ENCODE data around the gene FRMD3.

FRMD3 gene

DNA sequence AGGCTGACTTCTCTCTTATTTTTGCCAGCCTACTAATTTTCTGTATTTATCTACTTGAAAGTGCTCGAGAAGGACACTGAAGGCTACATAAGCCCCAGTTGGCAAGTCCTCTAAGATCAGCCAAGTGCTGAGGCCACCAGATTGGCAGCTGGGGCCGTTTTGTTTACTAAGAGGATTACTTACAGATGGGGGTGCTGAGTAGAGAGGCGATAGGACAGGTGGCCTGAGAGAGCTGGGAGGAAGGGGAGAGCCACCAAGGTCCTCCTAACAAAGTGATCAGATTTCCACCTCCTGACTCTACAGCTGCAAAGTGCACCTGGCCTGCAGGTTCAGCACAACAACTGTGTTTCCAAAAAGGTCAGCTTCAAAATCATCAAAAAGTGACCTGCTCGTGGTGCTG is 32.9 kb downstream of the FRMD3 start:
- Histone ChIP-seq H3K27ac (ENCODE audit: insufficient read depth, low read length, poor library complexity, severe bottlenecking) (no peak overlapping the region), H3K4me3 (ENCODE audit: insufficient read depth, low read depth, low read length, poor library complexity, severe bottlenecking) (no peak overlapping the region), H3K27me3 (replicated peaks; ENCODE audit: control insufficient read depth, insufficient read depth, low read length, poor library complexity, severe bottlenecking) (no peaks in the 10 kb centered on the region), H3K9me3 (ENCODE audit: control insufficient read depth, low read length) (no peaks in the 10 kb centered on the region), H3K4me1 (ENCODE audit: control insufficient read depth, insufficient read depth, low read length, poor library complexity, severe bottlenecking) (no peaks in the 10 kb centered on the region), H3K36me3 (ENCODE audit: control insufficient read depth, insufficient read depth, low read length) (no peaks in the 10 kb centered on the region)
- no peak for DNase-seq

DNA sequence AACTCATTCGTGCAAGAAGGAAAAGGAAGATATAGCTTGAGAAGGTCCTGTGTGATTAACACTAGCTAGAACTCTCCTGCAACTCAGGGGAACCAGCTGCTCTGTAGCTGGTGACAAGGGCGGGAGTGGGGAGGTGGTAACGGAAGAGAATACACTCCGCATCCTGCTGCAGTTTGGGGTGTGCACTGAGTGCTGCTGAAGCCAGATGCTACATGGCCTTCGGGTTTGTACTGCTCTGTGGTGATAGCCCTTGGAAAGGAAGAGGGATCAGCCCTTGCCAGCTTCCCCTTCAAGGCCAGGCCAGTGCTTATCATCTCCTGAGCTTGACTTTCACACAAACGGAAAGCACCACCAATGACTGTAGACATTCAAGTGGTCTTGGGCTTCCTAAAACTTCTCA is 34.3 kb downstream of the FRMD3 start:
- H3K27ac ChIP-seq (ENCODE audit: insufficient read depth, low read length, poor library complexity, severe bottlenecking): no peak overlapping the region
- no peak for DNase-seq
- H3K9me3 ChIP-seq (ENCODE audit: control insufficient read depth, low read length): no peaks in the 10 kb centered on the region
- no peaks in the 10 kb centered on the region for H3K27me3 ChIP-seq (replicated peaks; ENCODE audit: control insufficient read depth, insufficient read depth, low read length, poor library complexity, severe bottlenecking)
- no peak overlapping the region for H3K4me3 ChIP-seq (ENCODE audit: insufficient read depth, low read depth, low read length, poor library complexity, severe bottlenecking)
- no peaks in the 10 kb centered on the region for H3K4me1 ChIP-seq (ENCODE audit: control insufficient read depth, insufficient read depth, low read length, poor library complexity, severe bottlenecking)
- H3K36me3 ChIP-seq (ENCODE audit: control insufficient read depth, insufficient read depth, low read length): no peaks in the 10 kb centered on the region

DNA sequence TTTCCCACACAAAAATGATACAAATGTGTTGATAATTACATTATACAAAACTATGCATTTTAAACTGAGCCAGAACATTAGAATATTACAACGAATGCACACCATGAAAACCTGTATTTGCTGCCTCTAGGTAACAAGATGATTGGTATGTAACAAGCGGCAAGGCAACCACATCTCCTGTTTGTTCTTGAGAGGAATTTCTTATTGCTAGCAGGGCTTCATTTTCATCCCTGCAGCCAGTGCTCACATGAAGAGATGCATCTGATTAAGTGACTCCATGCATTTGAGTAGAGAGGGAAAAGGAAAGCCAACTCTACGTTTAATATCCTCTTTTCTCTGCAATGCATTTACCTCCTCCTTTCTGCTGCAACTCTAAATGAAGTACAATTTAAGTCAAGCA is 36.6 kb downstream of the FRMD3 start:
- no peaks in the 10 kb centered on the region for H3K4me1 ChIP-seq (ENCODE audit: control insufficient read depth, insufficient read depth, low read length, poor library complexity, severe bottlenecking)
- no peaks in the 10 kb centered on the region for H3K36me3 ChIP-seq (ENCODE audit: control insufficient read depth, insufficient read depth, low read length)
- H3K4me3 ChIP-seq (ENCODE audit: insufficient read depth, low read depth, low read length, poor library complexity, severe bottlenecking): no peak overlapping the region
- H3K27me3 ChIP-seq (replicated peaks; ENCODE audit: control insufficient read depth, insufficient read depth, low read length, poor library complexity, severe bottlenecking): no peaks in the 10 kb centered on the region
- no peaks in the 10 kb centered on the region for H3K9me3 ChIP-seq (ENCODE audit: control insufficient read depth, low read length)
- H3K27ac ChIP-seq (ENCODE audit: insufficient read depth, low read length, poor library complexity, severe bottlenecking): no peak overlapping the region
- DNase-seq: no peak

DNA sequence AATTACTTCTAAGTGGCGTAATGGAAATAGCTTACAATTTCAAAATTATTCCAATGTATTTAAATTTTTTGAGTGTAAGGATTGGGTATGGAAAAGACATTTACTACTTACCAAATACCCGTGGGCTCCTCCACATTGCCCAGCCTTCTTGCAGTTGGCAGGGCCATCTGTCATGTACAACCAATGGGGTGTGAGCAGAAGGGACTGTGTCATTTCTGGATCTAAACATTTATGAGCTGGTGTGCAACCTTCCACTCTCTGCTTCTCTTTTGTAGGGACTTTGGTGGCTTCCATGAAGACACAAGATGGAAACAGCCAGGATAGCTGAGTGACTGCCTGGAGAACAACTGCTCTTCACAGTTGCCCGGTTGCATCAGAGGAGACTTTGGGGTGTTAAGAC is 40.8 kb downstream of the FRMD3 start:
- no peaks in the 10 kb centered on the region for H3K27me3 ChIP-seq (replicated peaks; ENCODE audit: control insufficient read depth, insufficient read depth, low read length, poor library complexity, severe bottlenecking)
- no peaks in the 10 kb centered on the region for H3K36me3 ChIP-seq (ENCODE audit: control insufficient read depth, insufficient read depth, low read length)
- no peak overlapping the region for H3K27ac ChIP-seq (ENCODE audit: insufficient read depth, low read length, poor library complexity, severe bottlenecking)
- no peak overlapping the region for H3K4me3 ChIP-seq (ENCODE audit: insufficient read depth, low read depth, low read length, poor library complexity, severe bottlenecking)
- no peak for DNase-seq
- no peaks in the 10 kb centered on the region for H3K9me3 ChIP-seq (ENCODE audit: control insufficient read depth, low read length)
- no peaks in the 10 kb centered on the region for H3K4me1 ChIP-seq (ENCODE audit: control insufficient read depth, insufficient read depth, low read length, poor library complexity, severe bottlenecking)

DNA sequence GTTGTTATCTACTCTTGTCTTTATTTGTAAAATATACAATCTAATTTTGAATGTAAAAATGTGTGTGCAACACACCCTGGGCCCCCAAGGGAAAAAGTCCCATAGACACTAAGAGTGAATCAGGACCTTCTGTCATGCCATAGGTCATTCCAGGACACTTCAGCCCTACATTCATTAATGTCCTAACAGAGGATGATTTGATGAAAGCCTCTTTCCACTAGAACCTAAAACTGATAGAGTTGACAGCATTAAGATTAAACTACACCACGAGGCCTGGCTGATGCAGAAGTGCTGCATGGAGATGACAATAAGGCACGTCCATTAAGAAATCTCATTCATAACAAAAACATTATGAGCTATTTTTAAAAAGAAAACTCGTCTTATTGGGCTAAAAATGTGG is 46.2 kb downstream of the FRMD3 start:
- no peaks in the 10 kb centered on the region for H3K36me3 ChIP-seq (ENCODE audit: control insufficient read depth, insufficient read depth, low read length)
- no peaks in the 10 kb centered on the region for H3K4me1 ChIP-seq (ENCODE audit: control insufficient read depth, insufficient read depth, low read length, poor library complexity, severe bottlenecking)
- no peak overlapping the region for H3K27ac ChIP-seq (ENCODE audit: insufficient read depth, low read length, poor library complexity, severe bottlenecking)
- DNase-seq: no peak
- no peaks in the 10 kb centered on the region for H3K9me3 ChIP-seq (ENCODE audit: control insufficient read depth, low read length)
- no peak overlapping the region for H3K4me3 ChIP-seq (ENCODE audit: insufficient read depth, low read depth, low read length, poor library complexity, severe bottlenecking)
- H3K27me3 ChIP-seq (replicated peaks; ENCODE audit: control insufficient read depth, insufficient read depth, low read length, poor library complexity, severe bottlenecking): no peaks in the 10 kb centered on the region

DNA sequence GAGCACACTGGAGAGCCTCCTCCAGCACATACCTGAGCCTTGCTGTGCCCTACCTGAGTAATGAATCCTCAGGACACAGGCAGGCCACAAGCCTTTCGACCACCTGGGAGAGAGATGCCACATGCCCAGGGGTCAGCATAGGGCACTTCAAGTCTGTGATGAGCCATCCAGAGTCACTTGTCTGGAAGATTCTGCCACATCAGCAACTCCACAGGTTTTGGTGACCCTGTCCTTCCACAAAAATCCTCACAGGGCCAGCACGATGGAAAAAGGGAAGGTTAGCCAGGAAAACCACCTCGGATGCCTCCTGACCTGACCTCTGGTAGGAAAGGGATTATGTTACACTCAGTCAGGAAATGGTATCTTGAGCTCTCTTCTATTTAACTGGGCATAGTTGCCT is 46.8 kb downstream of the FRMD3 start:
- Histone ChIP-seq H3K27me3 (replicated peaks; ENCODE audit: control insufficient read depth, insufficient read depth, low read length, poor library complexity, severe bottlenecking) (no peaks in the 10 kb centered on the region), H3K36me3 (ENCODE audit: control insufficient read depth, insufficient read depth, low read length) (no peaks in the 10 kb centered on the region), H3K4me1 (ENCODE audit: control insufficient read depth, insufficient read depth, low read length, poor library complexity, severe bottlenecking) (no peaks in the 10 kb centered on the region)

DNA sequence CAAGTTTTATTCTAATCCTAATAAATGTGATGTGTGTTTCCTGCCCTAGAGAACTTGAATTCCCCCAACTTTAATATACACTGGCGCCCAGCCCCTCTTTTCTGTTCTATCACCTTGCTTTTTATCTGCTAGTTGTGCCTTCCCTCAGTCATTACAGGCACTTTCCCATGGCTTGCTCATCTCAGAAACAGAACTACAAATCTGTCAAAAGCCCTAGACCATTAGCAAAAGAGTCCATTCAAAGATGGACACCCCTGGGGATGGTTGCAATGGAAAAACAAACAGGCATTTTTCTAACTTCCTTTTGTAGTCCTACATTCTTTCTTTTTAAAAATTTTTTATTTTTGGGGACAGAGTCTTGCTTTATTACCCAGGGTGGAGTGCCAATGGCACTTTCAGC is 48.2 kb downstream of the FRMD3 start:
- H3K4me3 ChIP-seq (ENCODE audit: insufficient read depth, low read depth, low read length, poor library complexity, severe bottlenecking): no peak overlapping the region
- H3K27me3 ChIP-seq (replicated peaks; ENCODE audit: control insufficient read depth, insufficient read depth, low read length, poor library complexity, severe bottlenecking): no peaks in the 10 kb centered on the region
- H3K4me1 ChIP-seq (ENCODE audit: control insufficient read depth, insufficient read depth, low read length, poor library complexity, severe bottlenecking): no peaks in the 10 kb centered on the region
- H3K27ac ChIP-seq (ENCODE audit: insufficient read depth, low read length, poor library complexity, severe bottlenecking): no peak overlapping the region
- H3K9me3 ChIP-seq (ENCODE audit: control insufficient read depth, low read length): no peaks in the 10 kb centered on the region
- H3K36me3 ChIP-seq (ENCODE audit: control insufficient read depth, insufficient read depth, low read length): no peaks in the 10 kb centered on the region
- no peak for DNase-seq

More for the DNA sequence above, 46.8 kb downstream of the FRMD3 start:
- H3K4me3 ChIP-seq (ENCODE audit: insufficient read depth, low read depth, low read length, poor library complexity, severe bottlenecking): no peak overlapping the region
- DNase-seq: no peak
- H3K27ac ChIP-seq (ENCODE audit: insufficient read depth, low read length, poor library complexity, severe bottlenecking): no peak overlapping the region
- no peaks in the 10 kb centered on the region for H3K9me3 ChIP-seq (ENCODE audit: control insufficient read depth, low read length)

DNA sequence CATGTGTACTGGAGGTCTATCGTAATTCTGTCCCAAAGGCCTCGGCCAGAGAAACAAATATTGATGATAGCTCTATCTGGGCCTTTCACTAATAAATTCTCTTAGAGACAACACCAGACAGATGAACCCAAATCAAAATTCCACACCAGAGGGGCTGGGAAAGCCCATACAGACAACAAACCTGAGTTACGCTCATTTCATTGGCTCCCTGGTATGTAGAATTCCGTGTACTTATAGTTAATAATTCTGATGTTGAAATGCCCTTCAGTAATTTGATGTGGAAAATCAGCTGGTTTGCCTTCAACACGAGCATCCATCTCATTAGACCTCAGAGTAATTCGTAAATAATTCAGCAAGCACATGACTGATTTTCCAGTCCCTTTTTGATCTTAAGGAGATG is 53.2 kb downstream of the FRMD3 start:
- Histone ChIP-seq H3K36me3 (ENCODE audit: control insufficient read depth, insufficient read depth, low read length) (no peaks in the 10 kb centered on the region), H3K27me3 (replicated peaks; ENCODE audit: control insufficient read depth, insufficient read depth, low read length, poor library complexity, severe bottlenecking) (no peaks in the 10 kb centered on the region)

DNA sequence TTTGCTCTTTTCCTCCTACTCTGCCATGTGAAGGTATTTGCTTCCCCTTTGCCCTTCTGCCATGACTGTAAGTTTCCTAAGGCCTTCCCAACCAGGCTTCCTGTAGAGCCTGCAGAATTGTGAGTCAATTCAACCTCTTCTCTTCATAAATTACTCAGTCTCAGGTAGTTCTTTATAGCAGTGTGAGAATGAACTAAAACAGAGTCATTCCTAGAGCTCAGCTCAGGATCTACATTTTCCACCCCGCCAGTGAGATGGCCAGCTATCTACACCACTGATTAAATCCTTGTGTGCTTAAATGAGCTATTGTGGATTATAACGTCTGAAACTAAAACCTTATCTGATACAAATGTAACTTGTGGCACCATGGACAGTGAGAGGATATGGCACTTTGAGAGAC is 55.0 kb downstream of the FRMD3 start:
- Histone ChIP-seq H3K4me1 (ENCODE audit: control insufficient read depth, insufficient read depth, low read length, poor library complexity, severe bottlenecking) (no peaks in the 10 kb centered on the region), H3K27me3 (replicated peaks; ENCODE audit: control insufficient read depth, insufficient read depth, low read length, poor library complexity, severe bottlenecking) (no peaks in the 10 kb centered on the region), H3K9me3 (ENCODE audit: control insufficient read depth, low read length) (no peaks in the 10 kb centered on the region), H3K4me3 (ENCODE audit: insufficient read depth, low read depth, low read length, poor library complexity, severe bottlenecking) (no peak overlapping the region), H3K27ac (ENCODE audit: insufficient read depth, low read length, poor library complexity, severe bottlenecking) (no peak overlapping the region), H3K36me3 (ENCODE audit: control insufficient read depth, insufficient read depth, low read length) (no peaks in the 10 kb centered on the region)
- DNase-seq: no peak

More for the DNA sequence above, 53.2 kb downstream of the FRMD3 start:
- H3K4me3 ChIP-seq (ENCODE audit: insufficient read depth, low read depth, low read length, poor library complexity, severe bottlenecking): no peak overlapping the region
- no peaks in the 10 kb centered on the region for H3K4me1 ChIP-seq (ENCODE audit: control insufficient read depth, insufficient read depth, low read length, poor library complexity, severe bottlenecking)
- H3K27ac ChIP-seq (ENCODE audit: insufficient read depth, low read length, poor library complexity, severe bottlenecking): no peak overlapping the region
- no peak for DNase-seq
- no peaks in the 10 kb centered on the region for H3K9me3 ChIP-seq (ENCODE audit: control insufficient read depth, low read length)

DNA sequence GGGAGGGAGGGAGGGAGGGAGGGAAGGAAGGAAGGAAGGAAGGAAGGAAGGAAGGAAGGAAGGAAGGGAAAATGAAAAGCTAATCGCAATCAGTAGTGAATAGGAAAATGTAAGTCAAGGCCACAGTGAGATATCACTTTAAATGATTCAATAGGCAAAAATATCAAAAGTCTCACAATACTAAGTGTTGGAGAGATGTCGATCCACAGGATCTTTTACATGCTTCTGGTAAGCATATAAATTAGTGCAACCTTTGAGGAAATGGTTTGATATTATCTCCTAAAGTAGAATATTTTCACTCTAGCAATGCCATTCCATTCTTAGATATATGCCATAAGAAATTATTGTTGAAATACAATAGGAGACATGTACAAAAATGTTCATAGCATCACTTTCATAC is 58.4 kb downstream of the FRMD3 start:
- no peaks in the 10 kb centered on the region for H3K27me3 ChIP-seq (replicated peaks; ENCODE audit: control insufficient read depth, insufficient read depth, low read length, poor library complexity, severe bottlenecking)
- H3K4me3 ChIP-seq (ENCODE audit: insufficient read depth, low read depth, low read length, poor library complexity, severe bottlenecking): no peak overlapping the region
- no peak overlapping the region for H3K27ac ChIP-seq (ENCODE audit: insufficient read depth, low read length, poor library complexity, severe bottlenecking)
- H3K36me3 ChIP-seq (ENCODE audit: control insufficient read depth, insufficient read depth, low read length): no peaks in the 10 kb centered on the region
- no peaks in the 10 kb centered on the region for H3K4me1 ChIP-seq (ENCODE audit: control insufficient read depth, insufficient read depth, low read length, poor library complexity, severe bottlenecking)
- no peak for DNase-seq
- no peaks in the 10 kb centered on the region for H3K9me3 ChIP-seq (ENCODE audit: control insufficient read depth, low read length)

DNA sequence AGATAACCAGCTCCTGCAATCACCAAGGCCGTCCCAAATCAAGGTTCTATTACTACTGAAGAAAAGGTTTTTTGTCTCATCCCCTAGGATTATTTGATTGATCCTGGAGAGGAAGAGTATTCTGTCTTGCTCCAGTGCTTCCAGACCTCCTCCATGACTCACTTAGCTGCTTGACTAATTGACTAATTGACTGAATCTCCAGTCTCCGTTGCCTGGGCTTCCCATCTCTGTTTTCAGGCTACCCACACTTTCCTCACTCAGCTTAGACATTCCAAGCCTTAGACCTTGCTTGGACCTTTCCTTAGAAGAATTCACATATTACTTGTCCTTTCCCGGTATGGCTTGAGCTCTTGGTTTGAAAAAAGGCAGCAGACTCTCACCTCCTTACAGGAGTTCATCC is 60.6 kb downstream of the FRMD3 start:
- Histone ChIP-seq H3K9me3 (ENCODE audit: control insufficient read depth, low read length) (no peaks in the 10 kb centered on the region), H3K36me3 (ENCODE audit: control insufficient read depth, insufficient read depth, low read length) (no peaks in the 10 kb centered on the region), H3K27ac (ENCODE audit: insufficient read depth, low read length, poor library complexity, severe bottlenecking) (no peak overlapping the region), H3K4me3 (ENCODE audit: insufficient read depth, low read depth, low read length, poor library complexity, severe bottlenecking) (no peak overlapping the region), H3K27me3 (replicated peaks; ENCODE audit: control insufficient read depth, insufficient read depth, low read length, poor library complexity, severe bottlenecking) (no peaks in the 10 kb centered on the region), H3K4me1 (ENCODE audit: control insufficient read depth, insufficient read depth, low read length, poor library complexity, severe bottlenecking) (no peaks in the 10 kb centered on the region)
- DNase-seq: no peak
